HK-2 (cell line): Measurements from ENCODE around the gene CACNG4.

Experiments used
- DNase-seq: peaks from one replicate; pipeline ENCODE4 v3.0.0-alpha.2; 2018; ENCODE audit not compliant: unreplicated experiment

Gene CACNG4

DNA sequence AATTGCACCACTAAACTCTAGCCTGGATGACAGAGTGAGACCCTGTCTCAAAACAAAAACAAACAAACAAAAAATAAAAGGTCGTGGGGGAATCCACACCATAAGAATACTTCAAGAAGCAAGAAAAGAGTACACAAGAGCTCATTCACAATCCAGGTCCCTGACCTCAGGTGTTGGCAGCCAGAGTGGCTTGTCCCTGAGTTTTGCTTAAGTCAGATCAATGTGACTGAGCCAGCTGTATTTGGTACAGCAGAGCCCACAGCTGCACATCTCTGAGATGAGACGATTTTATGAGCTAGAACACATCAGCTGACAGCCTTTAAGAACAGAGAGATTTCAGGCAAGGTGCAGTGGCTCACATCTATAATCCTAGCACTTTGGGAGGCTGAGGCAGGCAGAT is 102.2 kb downstream of the CACNG4 start:
- no peak for DNase-seq

DNA sequence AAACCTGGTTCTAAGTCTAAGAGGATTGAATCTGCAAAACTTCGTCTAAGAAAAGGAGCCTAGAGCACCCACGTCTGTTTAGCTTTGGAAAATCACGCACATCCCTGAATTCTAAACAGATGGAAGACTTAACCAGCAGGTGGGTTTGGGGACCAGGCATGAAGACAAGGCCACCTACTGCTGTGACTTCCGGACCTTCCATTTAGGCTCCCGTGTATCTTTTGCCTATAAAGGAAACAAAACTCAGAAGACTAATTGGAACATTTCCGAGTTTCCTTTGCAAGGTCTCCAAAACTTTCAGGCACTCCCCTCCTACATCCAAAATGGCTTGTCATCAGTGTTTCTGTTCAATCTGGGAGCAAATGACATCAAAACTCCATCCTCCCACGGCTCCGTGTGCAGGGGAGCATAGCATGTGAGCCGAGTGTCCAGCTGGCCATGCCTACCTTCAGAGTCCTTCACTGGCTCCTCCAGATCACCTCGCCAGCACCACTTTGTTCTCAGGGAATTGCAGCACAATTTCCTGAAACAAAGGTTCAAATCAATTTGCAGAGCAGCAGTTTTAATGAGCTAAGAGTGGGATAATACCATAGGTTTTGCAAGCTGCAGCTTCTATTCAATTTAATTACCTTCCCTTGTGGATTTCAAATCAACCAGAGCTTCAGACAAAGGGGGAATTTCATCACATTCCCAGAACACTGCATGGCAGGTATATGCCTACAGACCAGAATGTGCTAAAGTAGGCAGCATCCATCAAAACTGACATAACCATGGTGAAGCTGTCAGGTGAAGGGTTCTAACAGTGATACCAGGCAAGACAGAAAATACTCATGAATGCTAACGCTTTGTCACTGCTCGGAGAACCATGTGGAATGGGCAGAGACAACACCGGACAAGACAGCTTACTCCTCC is 103.3 kb downstream of the CACNG4 start:
- DNase-seq = no peak

DNA sequence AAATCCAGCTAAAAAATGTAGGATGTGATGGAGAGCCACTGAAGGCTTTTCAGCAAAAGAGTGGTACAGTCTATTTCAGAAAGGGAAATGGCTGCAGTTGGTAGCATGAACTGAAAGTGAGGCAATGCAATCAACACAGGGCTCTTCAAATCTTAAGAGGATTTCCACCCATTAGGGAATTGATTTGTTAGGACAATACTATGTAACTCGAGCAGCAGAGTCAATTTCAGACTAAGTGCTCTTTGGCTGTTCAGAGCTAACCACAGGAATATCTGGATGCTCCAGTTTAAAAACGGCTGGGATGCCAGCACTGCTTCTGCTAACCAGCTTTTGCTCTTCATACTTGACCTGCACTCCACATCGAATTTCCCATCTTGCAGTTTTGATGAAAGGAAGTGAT is 104.5 kb downstream of the CACNG4 start:
- no peak for DNase-seq

DNA sequence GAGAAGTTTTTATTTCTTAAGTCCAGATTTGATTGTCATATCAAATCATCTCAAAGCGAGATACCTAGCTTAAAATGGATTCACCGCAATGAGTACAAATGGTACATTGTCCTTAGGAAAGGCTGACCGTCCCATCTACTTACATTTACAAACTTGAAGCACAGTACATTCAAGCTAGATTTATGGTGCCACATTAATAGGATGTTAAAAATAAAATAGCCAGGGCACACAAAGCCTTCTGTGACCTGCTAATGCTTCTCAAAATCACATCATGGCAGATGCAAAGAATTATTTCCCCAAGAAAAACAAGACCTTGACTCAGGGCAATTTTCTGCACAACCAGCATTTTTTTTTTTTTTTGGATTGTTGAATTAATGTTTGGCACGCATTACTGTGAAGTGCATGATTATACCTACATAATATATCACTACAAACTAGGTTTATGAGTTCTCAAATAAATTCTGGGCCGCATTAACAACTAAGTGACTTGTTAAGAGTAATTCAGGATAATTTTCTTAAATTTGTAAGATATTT is 105.2 kb downstream of the CACNG4 start:
- DNase-seq = no peak

DNA sequence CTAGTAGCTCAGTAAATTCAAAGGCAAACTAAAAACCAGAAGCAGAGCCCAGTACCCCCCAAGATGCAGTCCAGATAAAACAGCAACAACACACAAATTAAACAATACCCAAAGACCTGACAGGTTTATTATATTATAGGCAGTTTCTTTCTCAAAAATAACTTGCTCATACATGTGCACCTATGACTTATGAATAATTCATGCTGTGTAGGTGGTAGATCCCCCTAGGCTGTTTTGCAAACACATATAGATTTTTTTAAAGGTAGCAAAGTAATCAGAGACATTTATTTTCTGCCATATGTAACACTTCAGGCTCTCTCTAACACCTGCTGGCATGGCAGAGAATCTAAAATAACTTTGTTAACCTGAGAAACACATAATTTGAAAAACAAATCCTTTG is 107.1 kb downstream of the CACNG4 start:
- no peak for DNase-seq

DNA sequence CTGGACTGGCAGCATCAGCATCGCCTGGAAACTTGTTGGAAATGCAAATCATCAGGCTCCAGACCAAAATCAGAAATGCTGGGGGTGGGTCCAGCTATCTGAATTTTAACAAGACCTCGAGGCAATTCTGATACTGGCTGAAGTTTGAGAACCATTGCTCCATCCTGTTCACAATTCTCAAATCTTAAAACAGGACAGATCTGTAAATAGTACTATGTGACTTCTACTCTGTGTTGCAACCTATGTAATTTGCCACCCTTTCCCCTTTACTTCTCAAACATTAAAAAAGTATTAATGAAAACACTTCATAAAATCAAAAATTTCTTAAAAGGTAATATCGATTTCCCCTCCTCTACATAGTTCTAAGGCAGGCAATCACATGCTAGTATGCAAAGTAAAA is 108.4 kb downstream of the CACNG4 start:
- no peak for DNase-seq

DNA sequence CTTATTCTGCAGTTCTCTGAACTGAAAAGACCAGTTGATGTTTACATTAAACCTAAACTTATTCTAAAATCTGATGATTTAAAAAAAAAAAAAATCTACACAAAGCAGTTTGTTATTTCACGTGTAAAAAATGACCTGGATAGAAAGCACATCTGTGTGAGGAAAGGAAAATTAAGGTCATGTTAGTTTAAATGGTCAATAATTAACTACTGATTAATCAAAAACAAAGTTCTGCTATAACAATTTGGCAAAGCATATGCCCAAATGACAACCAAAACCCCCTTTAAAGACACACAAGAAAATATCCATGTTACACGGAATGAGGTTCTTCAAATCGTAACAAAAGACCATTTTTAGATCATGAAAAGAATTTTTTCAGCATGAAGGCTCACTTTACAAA is 110.3 kb downstream of the CACNG4 start:
- DNase-seq = no peak

DNA sequence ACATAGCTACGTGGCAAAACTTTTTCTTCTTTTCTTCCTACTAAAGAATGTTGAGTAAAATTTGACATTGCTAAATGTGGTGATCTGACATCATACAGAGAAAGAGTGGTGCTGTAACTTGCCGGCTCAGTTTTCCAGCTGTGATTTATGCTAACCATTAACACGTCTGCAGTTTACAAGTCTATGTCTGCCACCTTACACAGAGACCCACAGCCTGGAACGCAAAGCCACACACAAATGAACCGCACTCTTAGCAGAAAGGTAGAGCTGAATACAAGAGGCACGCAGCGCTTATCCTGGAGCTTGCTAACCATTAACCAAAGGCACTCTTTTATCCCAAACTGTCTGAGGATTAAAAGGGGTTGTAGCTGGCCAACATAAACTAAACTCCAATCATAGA is 111.8 kb downstream of the CACNG4 start:
- DNase-seq = no peak

DNA sequence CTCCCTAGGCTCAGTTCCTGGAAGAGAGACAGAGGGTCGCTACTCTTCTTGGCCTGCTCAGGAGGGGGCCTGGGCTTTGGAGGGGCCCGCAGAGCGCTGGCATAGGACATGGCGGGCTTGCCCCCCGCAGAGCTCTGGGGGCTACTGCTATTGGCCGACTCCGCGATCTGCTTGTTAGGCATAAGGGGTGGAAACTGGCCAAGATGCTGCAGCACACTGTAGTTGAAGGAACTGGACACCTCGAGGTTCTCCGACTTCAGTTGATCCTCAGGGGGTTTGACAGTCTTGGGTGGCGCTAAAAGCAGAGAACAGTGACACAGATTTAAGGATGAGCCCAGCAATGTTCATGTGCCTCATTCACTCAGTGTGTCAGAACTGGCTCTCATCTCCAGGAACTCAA is 113.8 kb downstream of the CACNG4 start:
- no peak for DNase-seq

DNA sequence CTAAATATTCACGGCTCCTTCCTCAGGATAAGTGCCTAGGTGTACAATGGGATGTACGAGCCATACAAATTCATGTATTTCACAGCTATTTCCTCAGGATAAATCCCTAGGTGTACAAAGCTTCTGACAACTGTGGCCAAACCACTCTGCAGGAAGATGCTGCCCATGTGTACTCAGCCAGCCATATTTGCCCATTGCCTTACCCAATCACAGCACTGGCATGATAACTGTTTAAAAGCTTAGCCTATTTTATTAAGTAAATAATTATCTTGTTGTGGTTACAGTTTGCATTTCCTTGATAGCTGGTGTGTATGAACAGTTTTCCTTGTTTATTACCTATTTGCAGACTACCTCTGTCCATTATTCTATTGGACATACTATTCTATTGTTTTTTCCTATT is 115.0 kb downstream of the CACNG4 start:
- no peak for DNase-seq

DNA sequence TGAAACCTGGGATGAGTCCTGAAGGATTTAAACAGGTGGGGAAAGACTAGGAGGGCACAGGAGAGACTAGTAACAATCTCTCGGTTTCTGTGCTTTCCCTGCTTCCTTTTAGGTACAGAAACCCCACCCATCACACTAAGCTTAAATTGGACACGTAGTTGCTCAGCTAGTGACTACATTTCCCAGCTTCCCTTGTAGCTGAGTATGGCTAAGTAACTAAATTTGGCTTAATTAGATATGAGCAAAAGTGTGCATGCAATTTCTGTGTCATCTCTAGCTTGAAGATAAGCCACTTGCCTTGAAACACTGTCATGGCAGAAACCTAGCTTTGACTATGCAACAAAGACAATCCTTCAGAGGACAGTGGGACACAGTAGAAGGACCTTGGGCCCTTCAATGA is 116.3 kb downstream of the CACNG4 start:
- DNase-seq = no peak

DNA sequence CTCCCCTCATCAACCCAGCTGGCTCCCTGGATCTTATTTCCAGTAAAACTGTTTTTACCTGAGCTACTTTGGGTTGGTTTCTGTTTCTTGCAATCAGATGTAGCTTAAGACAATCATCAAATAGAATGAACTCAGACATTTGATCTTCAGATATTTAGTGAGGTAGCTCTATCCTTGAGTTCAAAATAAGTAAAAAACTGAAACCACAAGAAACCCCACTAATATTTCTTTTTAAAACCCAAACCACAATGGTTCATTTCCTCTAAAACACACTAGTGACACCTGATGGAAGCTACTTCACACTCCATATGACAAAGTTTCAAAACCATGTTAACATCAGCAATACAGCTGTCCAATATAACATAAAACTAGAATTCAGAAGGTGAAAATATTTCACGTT is 117.6 kb downstream of the CACNG4 start:
- no peak for DNase-seq
